Measurements from ENCODE around the gene CCDC183.

DNA sequence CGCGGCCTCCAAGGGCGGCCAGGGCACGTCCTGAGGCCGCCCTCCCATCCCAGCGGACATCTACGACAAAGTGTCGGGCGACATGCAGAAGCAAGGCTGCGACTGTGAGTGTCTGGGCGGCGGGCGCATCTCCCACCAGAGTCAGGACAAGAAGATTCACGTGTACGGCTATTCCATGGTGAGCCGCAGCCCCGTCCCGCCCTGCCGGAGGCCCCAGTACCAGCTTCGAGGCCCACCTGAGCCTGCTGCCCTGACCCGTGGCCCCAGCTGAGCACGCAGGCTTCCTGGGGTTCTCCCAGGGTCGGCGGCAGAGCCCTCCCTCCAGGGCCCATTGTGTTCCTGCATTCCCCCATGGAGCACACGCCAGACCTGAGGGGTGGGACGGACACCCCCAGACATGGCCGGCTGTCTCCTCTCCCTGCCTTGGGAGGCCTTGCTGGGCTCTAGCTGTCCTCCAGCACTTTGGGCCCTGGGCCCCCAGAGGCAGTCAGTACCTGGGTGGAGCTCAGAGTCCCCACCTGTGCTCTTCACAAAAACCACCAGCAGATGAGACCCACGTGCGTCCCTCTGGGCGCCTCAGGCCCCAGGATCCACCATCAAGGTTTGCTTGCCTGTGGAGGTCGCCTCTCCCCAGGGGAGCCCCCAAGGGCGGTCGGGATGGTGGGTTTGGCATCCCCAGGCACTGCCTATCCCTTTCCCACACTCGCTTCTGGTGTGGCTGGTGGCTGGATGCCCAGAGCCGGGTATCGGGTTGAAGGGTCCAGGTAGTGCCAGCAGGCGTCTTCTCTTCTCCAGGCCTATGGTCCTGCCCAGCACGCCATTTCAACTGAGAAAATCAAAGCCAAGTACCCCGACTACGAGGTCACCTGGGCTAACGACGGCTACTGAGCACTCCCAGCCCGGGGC lies 54.1 kb downstream of the CCDC183 start:
- TF ChIP-seq EZH2phosphoT487 (IDR thresholded peaks at IDR 0.05; ENCODE audit: borderline replicate concordance, low read depth, low read length): no peak
- TF ChIP-seq CTCF (conservative IDR thresholded peaks at IDR 0.05; ENCODE audit: low read length): no peak

All from OCI-LY7 (cell line).